Activated T-cell treated with anti-CD3 and anti-CD28 coated beads, Interleukin-2, amount 50 U/mL, for 4 hours (primary cell): ENCODE results near the gene INSM1. TPM values are rescaled to one million over a fixed set of nuclear protein-coding genes. Genes with fewer than 3 reads are reported as not detected.

Source experiments
- ATAC-seq, 2 donors: fragments of 200-7000 bp; cut with Tn5 transposase; one replicate each; pipeline ENCODE4 v1.10.0; 2021
- DNase-seq: peaks from one replicate; pipeline ENCODE4 v3.0.0-alpha.2; 2020
- H3K27me3 Mint-ChIP-seq: one replicate; pipeline ENCODE4 v1.8.0; 2021; ENCODE audit warnings: low read depth, mixed read lengths
- H3K36me3 Mint-ChIP-seq: one replicate; pipeline ENCODE4 v1.8.0; 2022; ENCODE audit warnings: mixed read lengths; ENCODE audit not compliant: insufficient read depth
- H3K4me1 Mint-ChIP-seq: one replicate; pipeline ENCODE4 v1.8.0; 2021; ENCODE audit warnings: low read depth, mixed read lengths
- H3K4me3 Mint-ChIP-seq: one replicate; pipeline ENCODE4 v1.8.0; 2021; ENCODE audit warnings: mild to moderate bottlenecking, moderate library complexity, mixed read lengths
- H3K9me3 Mint-ChIP-seq: one replicate; pipeline ENCODE4 v1.8.0; 2021; ENCODE audit warnings: mixed read lengths
- total RNA-seq, 3 donors: library from RNA; stranded (reverse); gene quantifications; one replicate each; pipeline ENCODE4 v1.2.1, GENCODE V29; 2021

The INSM1 gene
- total RNA-seq, 3 donors from 2014 or later: 12.1 to 22.4 (median 14.6) TPM

DNA sequence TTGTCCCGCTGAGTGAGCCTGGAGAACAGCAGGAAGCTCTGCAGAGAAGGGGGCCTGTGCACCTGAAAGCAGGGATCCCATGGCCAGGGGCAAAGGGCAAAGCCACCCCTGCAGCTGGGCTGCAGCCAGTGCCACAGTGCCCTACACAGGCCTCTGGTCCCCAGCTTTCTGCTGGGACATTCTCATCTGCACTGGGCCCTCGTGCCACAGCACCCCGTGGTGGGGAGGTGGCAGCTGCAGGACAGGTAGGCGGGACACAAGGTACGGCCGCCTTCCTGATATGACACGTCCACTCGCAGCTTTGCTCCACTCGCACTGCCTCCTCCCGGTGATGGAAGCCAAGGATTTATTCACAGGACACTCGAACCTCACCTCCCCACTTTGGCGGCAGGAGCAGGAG, 27.2 kb downstream of the INSM1 start:
- H3K9me3 Mint-ChIP-seq: no peaks in the 10 kb centered on the region
- no peaks in the 10 kb centered on the region for H3K27me3 Mint-ChIP-seq
- ATAC-seq (no peak), DNase-seq (no peak)
- H3K4me3 Mint-ChIP-seq: no peak overlapping the region
- H3K4me1 Mint-ChIP-seq: no peaks in the 10 kb centered on the region
- H3K36me3 Mint-ChIP-seq: peaks cover 28% of the 10 kb centered on the region

DNA sequence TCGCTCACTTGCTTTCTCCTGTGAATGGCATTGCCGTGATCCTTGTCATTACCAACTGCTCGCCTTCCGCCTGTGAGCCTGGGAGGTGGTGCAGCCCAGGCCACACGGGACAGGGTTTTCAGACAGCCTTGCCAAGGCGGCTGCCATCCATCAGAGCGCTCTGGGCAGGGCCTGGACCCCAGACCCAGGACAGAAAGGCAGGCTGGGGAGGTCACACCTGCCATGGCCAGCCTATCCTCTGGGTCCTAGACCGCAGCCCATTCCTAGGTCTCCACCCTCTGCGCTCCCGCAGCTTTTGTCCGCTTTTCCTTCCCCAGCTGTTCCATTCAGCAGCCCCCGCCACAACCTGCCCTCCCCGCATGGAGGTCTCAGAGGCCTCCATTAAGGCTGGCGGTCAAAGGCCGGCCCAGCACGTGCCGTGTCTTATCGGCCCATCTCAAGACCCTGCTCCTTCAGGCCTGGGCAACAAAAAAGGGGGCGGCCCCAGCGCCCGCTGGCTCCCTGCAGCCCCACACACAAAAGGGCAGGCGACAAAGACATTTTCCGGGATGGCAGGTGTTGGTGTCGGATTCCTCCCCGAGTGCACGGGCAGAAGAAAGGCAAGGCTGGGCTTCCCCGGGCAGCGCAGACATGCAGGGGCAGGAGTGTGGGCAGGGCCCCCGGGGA, 28.1 kb downstream of the INSM1 start:
- Mint-ChIP-seq H3K4me3 (no peak overlapping the region), H3K27me3 (no peaks in the 10 kb centered on the region), H3K36me3 (peaks cover 28% of the 10 kb centered on the region), H3K9me3 (no peaks in the 10 kb centered on the region), H3K4me1 (no peaks in the 10 kb centered on the region)
- ATAC-seq: no peak
- DNase-seq: no peak

DNA sequence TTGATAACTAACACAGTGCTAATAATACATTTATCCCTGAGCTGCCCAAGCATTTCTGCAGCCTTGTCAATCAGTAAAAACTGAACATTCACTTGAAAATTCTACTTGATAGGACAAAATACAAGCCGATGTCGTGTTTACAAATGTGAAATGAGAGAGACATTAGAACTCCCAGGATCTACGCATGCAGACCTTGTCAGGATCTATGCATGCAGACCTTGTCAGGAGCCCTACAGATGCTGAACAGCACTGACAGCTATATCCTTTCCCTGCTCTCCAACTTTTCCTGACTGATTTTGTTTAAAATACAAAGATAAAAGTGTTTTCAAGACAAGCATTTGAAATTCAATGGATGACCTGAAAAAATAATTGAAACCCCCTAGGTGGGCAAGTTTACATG, 28.9 kb downstream of the INSM1 start:
- ATAC-seq (no peak), DNase-seq (no peak)
- Mint-ChIP-seq H3K4me3 (no peak overlapping the region), H3K4me1 (no peaks in the 10 kb centered on the region), H3K9me3 (no peaks in the 10 kb centered on the region), H3K27me3 (no peaks in the 10 kb centered on the region), H3K36me3 (peaks cover 27% of the 10 kb centered on the region)

DNA sequence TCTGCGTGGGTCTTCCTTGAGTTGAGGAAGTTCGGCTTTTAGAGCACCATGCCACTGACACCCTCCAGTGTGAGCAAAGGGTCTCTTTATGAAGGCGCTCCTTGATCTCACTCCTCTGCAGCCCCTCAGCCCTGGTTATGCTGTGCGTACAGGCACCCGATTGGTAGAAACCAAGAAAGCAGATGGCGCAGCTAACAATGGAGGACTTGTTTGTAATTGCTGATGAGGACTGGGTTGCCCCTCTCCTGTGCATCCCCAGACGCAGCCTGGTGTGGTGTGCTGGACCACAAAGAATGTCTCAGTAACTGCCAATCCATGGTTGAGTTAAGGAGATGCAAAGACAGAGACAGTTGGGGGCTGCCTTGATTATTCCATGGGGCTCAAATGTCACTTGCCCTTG, 30.2 kb downstream of the INSM1 start:
- Mint-ChIP-seq H3K9me3 (no peaks in the 10 kb centered on the region), H3K36me3 (peaks cover 22% of the 10 kb centered on the region), H3K4me3 (no peak overlapping the region), H3K27me3 (no peaks in the 10 kb centered on the region), H3K4me1 (no peaks in the 10 kb centered on the region)
- ATAC-seq (no peak), DNase-seq (no peak)

DNA sequence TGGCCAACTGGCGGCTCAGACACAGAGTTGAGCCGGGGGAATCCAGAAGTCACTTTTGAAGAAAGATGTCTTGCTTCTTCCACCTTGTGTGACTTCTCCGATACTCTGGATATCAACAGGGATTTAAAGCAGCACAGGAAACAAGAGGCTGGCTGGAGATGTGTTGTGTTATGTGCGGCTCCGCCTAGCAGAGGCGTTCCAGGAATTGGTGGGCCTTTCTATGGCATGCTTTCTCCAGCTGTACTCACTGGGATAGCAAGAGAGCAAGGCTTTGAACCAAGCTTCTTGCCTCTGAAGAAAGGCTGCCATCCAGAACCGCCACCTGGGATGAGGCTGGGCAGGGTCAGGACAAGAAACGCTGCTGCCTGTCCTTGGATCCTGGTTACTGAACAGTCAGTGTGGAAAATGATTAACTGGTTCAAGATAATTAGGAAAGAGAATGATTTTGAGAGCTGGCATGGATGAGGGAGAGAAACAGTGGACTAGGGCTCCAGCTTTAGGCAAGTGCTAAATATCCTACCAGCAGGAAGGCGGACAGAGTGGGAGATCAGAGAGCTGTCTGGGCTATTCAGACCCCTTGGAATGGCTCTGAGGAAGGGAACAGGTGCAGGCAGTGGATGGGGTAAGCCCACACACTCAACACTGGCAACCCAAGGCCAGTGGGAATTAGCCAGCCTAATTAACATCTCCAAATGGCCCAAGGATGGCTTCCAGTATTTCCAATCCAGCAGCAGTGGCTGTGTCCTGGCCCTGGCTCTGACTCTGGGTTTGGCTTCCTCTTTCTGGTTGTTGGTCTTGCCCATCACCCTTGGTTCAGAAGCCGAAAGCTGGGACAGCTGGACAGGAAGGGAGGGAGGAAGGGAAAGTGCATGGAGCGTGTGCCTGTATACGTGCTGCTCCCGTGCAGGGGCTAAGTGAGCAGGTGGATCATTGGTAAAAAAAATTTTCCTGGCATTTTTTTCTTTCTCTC, 31.9 kb downstream of the INSM1 start:
- H3K36me3 Mint-ChIP-seq: peaks cover 17% of the 10 kb centered on the region
- no peaks in the 10 kb centered on the region for H3K9me3 Mint-ChIP-seq
- no peaks in the 10 kb centered on the region for H3K27me3 Mint-ChIP-seq
- H3K4me1 Mint-ChIP-seq: no peaks in the 10 kb centered on the region
- DNase-seq (no peak), ATAC-seq (no peak)
- H3K4me3 Mint-ChIP-seq: no peak overlapping the region

DNA sequence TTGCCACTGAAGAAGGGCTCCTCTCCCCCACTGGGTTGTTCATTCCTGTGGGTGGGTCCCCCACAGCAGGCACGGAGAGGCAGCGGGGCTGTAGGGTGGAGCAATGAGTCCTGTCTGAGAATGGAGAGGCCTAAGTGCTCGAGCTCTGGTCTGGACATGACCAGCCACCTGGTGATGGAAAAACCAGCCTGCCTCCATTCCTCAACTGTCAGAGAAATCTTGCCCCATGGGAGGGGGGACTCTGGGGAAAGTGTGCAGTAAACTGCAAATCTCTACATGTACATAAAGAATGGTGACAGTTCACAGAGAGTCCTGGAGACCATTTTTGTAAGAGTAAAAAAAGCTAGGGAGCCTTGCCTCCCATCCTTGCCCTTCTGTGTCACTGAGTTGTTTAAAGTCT, 34.1 kb downstream of the INSM1 start:
- Mint-ChIP-seq H3K4me3 (no peak overlapping the region), H3K27me3 (no peaks in the 10 kb centered on the region), H3K36me3 (peaks cover 19% of the 10 kb centered on the region), H3K4me1 (no peaks in the 10 kb centered on the region), H3K9me3 (no peaks in the 10 kb centered on the region)
- DNase-seq: no peak
- no peak for ATAC-seq

DNA sequence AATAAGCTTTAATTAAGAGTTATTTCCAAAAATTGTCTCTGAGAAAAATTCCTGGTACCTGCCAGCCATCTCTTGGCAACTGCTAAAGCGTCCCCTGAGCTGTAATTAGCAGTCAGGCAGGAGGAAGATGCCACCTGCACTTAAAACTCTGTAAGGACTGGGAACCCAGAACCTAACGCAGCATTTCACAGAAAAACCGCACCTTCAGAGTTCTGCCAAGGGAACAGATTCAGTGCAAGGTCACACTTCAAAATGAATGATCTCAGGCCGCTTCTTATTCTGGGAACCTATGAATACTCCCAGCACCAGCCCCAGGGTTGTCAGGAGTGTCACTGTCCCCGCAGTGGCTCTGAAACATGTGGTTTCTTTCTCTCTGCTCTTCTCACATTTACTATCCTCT, 36.7 kb downstream of the INSM1 start:
- ATAC-seq (no peak), DNase-seq (no peak)
- Mint-ChIP-seq H3K4me1 (no peaks in the 10 kb centered on the region), H3K27me3 (no peaks in the 10 kb centered on the region), H3K4me3 (no peak overlapping the region), H3K9me3 (no peaks in the 10 kb centered on the region), H3K36me3 (peaks cover 14% of the 10 kb centered on the region)

GRCh38 chr20:20405623-20406022, 37.7 kb downstream of the INSM1 start:
- Mint-ChIP-seq H3K4me3 (no peak overlapping the region), H3K4me1 (no peaks in the 10 kb centered on the region), H3K27me3 (no peaks in the 10 kb centered on the region), H3K36me3 (peaks cover 17% of the 10 kb centered on the region), H3K9me3 (no peaks in the 10 kb centered on the region)
- ATAC-seq (no peak), DNase-seq (no peak)

DNA sequence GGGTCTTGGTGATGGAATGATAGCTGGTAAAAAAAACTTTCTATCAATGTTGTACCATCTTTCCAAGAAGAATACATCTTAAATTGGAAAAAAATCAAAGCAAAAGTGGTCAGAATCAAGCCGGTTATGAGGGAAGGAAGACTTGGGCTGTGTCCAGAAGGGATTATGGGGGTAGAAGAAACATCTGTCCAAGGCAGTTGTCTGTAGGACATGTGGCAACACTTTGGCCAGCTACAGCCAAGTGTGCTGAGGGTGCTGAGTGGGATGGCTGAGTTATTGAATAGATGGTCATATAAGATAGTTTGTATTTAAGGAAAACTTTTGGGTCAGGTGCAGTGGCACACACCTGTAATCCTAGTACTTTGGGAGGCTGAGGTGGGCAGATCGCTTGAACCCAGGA, 38.4 kb downstream of the INSM1 start:
- ATAC-seq (no peak), DNase-seq (no peak)
- H3K4me3 Mint-ChIP-seq: no peak overlapping the region
- H3K36me3 Mint-ChIP-seq: peaks cover 18% of the 10 kb centered on the region
- H3K4me1 Mint-ChIP-seq: no peaks in the 10 kb centered on the region
- H3K9me3 Mint-ChIP-seq: no peaks in the 10 kb centered on the region
- H3K27me3 Mint-ChIP-seq: no peaks in the 10 kb centered on the region

DNA sequence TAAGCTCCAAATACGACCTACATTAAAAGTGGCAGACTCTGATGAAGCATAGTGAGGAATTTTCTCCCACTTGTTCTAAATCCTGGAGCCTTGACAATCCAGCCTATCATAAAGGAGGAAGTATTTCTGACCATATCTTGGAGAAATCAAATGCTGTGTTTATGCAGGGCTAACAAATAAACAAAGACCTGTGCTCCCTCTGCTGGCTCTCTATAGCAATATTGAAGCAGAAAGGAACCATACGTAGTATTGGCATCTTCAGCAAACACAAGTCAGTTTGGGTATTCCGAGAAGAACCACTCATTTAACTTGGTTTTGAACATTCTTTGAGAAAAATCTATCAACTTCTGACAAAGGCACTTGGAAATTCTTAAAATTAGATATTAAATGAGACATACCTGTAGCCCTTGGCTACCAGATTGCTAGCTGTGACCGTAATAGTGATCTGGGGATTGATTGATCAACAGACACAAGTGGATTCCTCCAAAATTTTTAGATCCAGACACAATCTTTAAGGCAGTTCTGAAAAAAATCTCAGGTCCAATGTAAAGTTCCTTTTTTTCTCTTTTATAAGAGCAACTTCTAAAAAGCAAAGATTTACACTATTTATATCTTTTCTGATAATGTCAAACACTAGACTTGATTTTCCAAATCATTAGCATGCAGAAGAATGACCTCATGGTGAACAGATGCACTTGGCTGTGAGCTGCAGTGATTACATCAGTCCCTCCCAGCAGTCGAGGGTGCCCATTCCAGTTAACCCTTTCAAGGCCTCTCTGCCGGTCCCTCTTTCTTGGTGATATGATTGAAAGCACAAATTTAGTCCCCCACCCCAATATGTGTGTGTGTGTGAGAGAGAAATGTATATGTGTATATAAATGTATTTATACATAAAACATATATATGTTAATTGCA, 40.2 kb downstream of the INSM1 start:
- Mint-ChIP-seq H3K4me3 (no peak overlapping the region), H3K9me3 (no peaks in the 10 kb centered on the region), H3K4me1 (peaks cover 7% of the 10 kb centered on the region), H3K27me3 (no peaks in the 10 kb centered on the region), H3K36me3 (peaks cover 20% of the 10 kb centered on the region)
- ATAC-seq (no peak), DNase-seq (no peak)

- no peak overlapping the region for H3K4me3 Mint-ChIP-seq
Observed at GRCh38 chr20:20409331-20409730, 41.4 kb downstream of the INSM1 start.

DNA sequence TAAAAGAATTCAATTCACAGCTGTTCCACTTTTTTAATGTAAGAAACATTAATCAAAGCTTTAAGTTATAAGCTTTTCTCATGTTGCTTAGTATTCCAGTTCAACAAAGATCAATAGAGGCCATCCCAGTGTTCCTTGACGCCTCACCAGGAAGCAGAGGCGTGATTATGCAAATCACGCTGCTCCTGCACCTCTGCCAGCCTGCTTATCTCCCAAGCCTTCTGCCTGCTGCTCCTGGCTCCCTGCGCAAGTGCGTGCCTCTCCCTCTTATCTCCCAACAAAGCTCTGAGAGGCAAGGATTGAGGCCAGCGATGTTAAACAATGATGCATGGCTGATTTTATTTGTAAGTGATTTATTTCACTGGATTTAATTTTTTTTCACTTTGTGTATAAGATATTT, 42.8 kb downstream of the INSM1 start:
- H3K4me3 Mint-ChIP-seq: no peak overlapping the region
- ATAC-seq: no peak
- H3K36me3 Mint-ChIP-seq: peaks cover 19% of the 10 kb centered on the region
- H3K4me1 Mint-ChIP-seq: peaks cover 12% of the 10 kb centered on the region
- no peaks in the 10 kb centered on the region for H3K27me3 Mint-ChIP-seq
- DNase-seq: no peak
- H3K9me3 Mint-ChIP-seq: no peaks in the 10 kb centered on the region

More at GRCh38 chr20:20409331-20409730, 41.4 kb downstream of the INSM1 start:
- no peaks in the 10 kb centered on the region for H3K27me3 Mint-ChIP-seq
- DNase-seq: no peak
- H3K9me3 Mint-ChIP-seq: no peaks in the 10 kb centered on the region
- no peak for ATAC-seq
- peaks cover 11% of the 10 kb centered on the region for H3K4me1 Mint-ChIP-seq
- peaks cover 19% of the 10 kb centered on the region for H3K36me3 Mint-ChIP-seq

DNA sequence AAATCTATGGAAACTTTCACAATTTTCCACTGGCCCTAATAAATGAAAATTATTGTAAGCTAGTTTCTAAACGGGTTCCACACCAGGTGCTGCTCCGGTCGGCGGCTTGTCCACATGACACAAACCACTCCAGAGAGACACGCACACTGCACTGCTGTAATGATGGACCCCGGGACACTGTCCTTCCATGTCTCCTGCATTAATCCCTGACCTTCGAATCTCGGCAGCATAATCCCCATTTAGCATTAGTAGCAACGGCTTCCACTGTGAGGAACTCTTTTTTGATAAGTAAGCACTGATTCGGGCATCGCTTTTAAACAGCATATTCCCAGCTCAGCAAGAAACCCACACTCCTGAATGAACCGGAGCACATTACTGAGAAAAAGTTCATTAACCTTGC, 43.5 kb downstream of the INSM1 start:
- no peaks in the 10 kb centered on the region for H3K27me3 Mint-ChIP-seq
- peaks cover 20% of the 10 kb centered on the region for H3K36me3 Mint-ChIP-seq
- H3K4me3 Mint-ChIP-seq: peak overlapping the region; percentile 0
- ATAC-seq: no peak
- DNase-seq: no peak
- H3K4me1 Mint-ChIP-seq: peaks cover 12% of the 10 kb centered on the region
- H3K9me3 Mint-ChIP-seq: no peaks in the 10 kb centered on the region

DNA sequence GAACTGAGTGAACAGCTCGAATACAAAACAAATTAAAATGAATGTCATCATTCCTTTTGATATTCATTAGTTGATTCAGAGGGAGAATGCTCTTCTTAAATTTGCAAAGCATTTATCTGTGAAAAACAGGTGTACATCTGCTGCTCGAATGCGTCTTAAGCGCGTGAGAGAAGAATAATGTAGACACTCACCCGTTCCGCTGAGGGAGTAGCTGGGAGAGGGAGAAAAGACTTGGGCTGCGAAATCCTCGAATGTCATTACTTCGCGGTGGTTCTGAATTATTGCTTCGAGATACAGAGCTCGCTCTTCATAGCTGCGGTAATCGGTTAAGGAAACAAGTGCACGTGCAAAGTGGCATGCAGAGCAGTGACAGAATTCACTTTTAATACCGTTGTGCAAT, 43.9 kb downstream of the INSM1 start:
- H3K27me3 Mint-ChIP-seq: no peaks in the 10 kb centered on the region
- H3K9me3 Mint-ChIP-seq: no peaks in the 10 kb centered on the region
- peaks cover 20% of the 10 kb centered on the region for H3K36me3 Mint-ChIP-seq
- ATAC-seq (no peak), DNase-seq (no peak)
- peak overlapping the region; percentile 20 for H3K4me3 Mint-ChIP-seq
- peaks cover 12% of the 10 kb centered on the region for H3K4me1 Mint-ChIP-seq
